Activated CD4-positive, alpha-beta memory T cell treated with anti-CD3 and anti-CD28 coated beads, Interleukin-2, amount 10 ng/mL, durations not matched to agents 7 days and 5 days (primary cell): ENCODE results near the gene SLC3A2. TPM values are rescaled to one million over a fixed set of nuclear protein-coding genes. Genes with fewer than 3 reads are reported as not detected.
"Not testable (repeated sequence)": the region's sequence is repeated elsewhere in the genome, so short reads cannot be mapped to it uniquely, and the experiment has no call there.

Source experiments
- CTCF ChIA-PET: fragments of 350-600 bp; sonication (Branson Sonifier 250); formaldehyde crosslinking; loops from one replicate; lab custom pipeline; 2021; ENCODE audit warnings: antibody characterized with exemption, inconsistent platforms; lab: Charles Lee
- POLR2A ChIA-PET: fragments of 350-600 bp; sonication (Branson Sonifier 250); formaldehyde crosslinking; loops from one replicate; lab custom pipeline; 2021; ENCODE audit warnings: antibody characterized with exemption; lab: Charles Lee
- DNase-seq: peaks from one replicate; pipeline ENCODE4 v3.0.0-alpha.2; 2020
- H3K27ac Mint-ChIP-seq: one replicate; pipeline ENCODE4 v1.8.0; 2021; ENCODE audit warnings: mild to moderate bottlenecking, mixed read lengths
- H3K27me3 Mint-ChIP-seq: one replicate; pipeline ENCODE4 v1.8.0; 2021; ENCODE audit warnings: mixed read lengths
- H3K36me3 Mint-ChIP-seq: one replicate; pipeline ENCODE4 v1.8.0; 2021; ENCODE audit warnings: low read depth, mixed read lengths
- H3K4me1 Mint-ChIP-seq: one replicate; pipeline ENCODE4 v1.8.0; 2021; ENCODE audit warnings: mixed read lengths
- H3K4me3 Mint-ChIP-seq: one replicate; pipeline ENCODE4 v1.8.0; 2021; ENCODE audit warnings: mild to moderate bottlenecking, mixed read lengths
- H3K9me3 Mint-ChIP-seq: one replicate; pipeline ENCODE4 v1.8.0; 2021; ENCODE audit warnings: mixed read lengths
- total RNA-seq, 2 experiments: library from RNA; stranded (reverse); gene quantifications; one replicate each; pipeline ENCODE4 v1.2.3, GENCODE V29; 2021

Gene SLC3A2
- total RNA-seq, 2 experiments from 2014 or later: 262 to 279 TPM

- no peak for DNase-seq
- Mint-ChIP-seq H3K27ac (no peak overlapping the region), H3K4me3 (no peak overlapping the region), H3K9me3 (no peaks in the 10 kb centered on the region), H3K4me1 (peaks cover 4% of the 10 kb centered on the region), H3K36me3 (no peaks in the 10 kb centered on the region), H3K27me3 (peaks cover 52% of the 10 kb centered on the region)
- ChIA-PET POLR2A (no interaction called here), CTCF (interaction anchor here (1.3 kb wide), 1 partner anchor 25 kb away, joined by 4 read pairs; no protein-coding TSS in a partner anchor)
Observed at GRCh38 chr11:62930666-62931065, 50.0 kb downstream of the SLC3A2 start.

GRCh38 chr11:62931499-62932278 is 51.0 kb downstream of the SLC3A2 start:
- ChIA-PET POLR2A (no interaction called here), CTCF (interaction anchor here (1.3 kb wide), 1 partner anchor 26 kb away, joined by 4 read pairs; no protein-coding TSS in a partner anchor)
- H3K4me3 Mint-ChIP-seq: no peak overlapping the region
- no peaks in the 10 kb centered on the region for H3K36me3 Mint-ChIP-seq
- H3K4me1 Mint-ChIP-seq: no peaks in the 10 kb centered on the region
- H3K27ac Mint-ChIP-seq: no peak overlapping the region
- no peak for DNase-seq
- peaks cover 42% of the 10 kb centered on the region for H3K27me3 Mint-ChIP-seq
- no peaks in the 10 kb centered on the region for H3K9me3 Mint-ChIP-seq

GRCh38 chr11:62933285-62933684 is 52.6 kb downstream of the SLC3A2 start:
- no peaks in the 10 kb centered on the region for H3K9me3 Mint-ChIP-seq
- no peak overlapping the region for H3K27ac Mint-ChIP-seq
- no peak overlapping the region for H3K4me3 Mint-ChIP-seq
- no peaks in the 10 kb centered on the region for H3K36me3 Mint-ChIP-seq
- DNase-seq: no peak
- ChIA-PET POLR2A (no interaction called here), CTCF (no interaction called here)
- no peaks in the 10 kb centered on the region for H3K4me1 Mint-ChIP-seq
- H3K27me3 Mint-ChIP-seq: peaks cover 31% of the 10 kb centered on the region

GRCh38 chr11:62933750-62934495 is 53.2 kb downstream of the SLC3A2 start:
- no peaks in the 10 kb centered on the region for H3K36me3 Mint-ChIP-seq
- H3K4me3 Mint-ChIP-seq: no peak overlapping the region
- CTCF ChIA-PET: no interaction called here
- H3K27me3 Mint-ChIP-seq: peaks cover 25% of the 10 kb centered on the region
- no peaks in the 10 kb centered on the region for H3K9me3 Mint-ChIP-seq
- POLR2A ChIA-PET: no interaction called here
- DNase-seq: no peak
- H3K4me1 Mint-ChIP-seq: no peaks in the 10 kb centered on the region
- no peak overlapping the region for H3K27ac Mint-ChIP-seq

DNA sequence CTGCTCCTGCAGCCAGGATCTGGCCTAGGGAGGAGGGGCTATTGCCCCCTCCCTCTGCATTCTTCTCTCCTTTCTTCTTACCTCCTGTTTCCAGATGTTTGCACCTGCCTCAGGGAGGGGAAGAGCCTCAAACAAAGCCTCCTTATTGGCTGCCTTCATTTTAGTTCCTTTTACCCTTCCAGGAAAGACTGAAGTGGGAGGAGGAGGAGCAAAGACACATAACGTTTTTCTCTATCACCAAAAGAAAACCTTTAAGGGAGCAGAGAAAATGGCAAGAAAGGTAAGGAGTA is 53.7 kb downstream of the SLC3A2 start:
- POLR2A ChIA-PET: no interaction called here

DNA sequence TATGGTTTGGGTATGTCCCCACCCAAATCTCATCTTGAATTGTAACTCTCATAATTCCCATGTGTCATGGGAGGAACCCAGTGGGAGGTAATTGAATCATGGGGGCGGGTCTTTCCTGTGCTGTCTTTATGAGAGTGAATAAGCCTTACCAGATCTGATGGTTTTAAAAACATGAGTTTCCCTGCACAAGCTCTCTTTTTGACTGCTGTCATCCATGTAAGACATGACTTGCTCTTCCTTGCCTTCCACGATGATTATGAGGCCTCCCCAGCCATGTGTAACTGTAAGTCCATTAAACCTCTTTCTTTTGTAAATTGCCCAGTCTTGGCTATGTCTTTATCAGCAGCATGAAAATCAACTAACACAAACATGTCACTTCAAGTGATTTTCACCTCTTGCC is 56.8 kb downstream of the SLC3A2 start:
- H3K27ac Mint-ChIP-seq, POLR2A ChIA-PET, CTCF ChIA-PET, H3K27me3 Mint-ChIP-seq, H3K9me3 Mint-ChIP-seq, H3K4me1 Mint-ChIP-seq, H3K4me3 Mint-ChIP-seq, H3K36me3 Mint-ChIP-seq, DNase-seq: not testable (repeated sequence)

More for the DNA sequence above, 53.7 kb downstream of the SLC3A2 start:
- no peak overlapping the region for H3K27ac Mint-ChIP-seq
- no peak overlapping the region for H3K4me3 Mint-ChIP-seq
- no peaks in the 10 kb centered on the region for H3K4me1 Mint-ChIP-seq
- H3K36me3 Mint-ChIP-seq: no peaks in the 10 kb centered on the region
- DNase-seq: no peak
- H3K9me3 Mint-ChIP-seq: no peaks in the 10 kb centered on the region
- H3K27me3 Mint-ChIP-seq: peaks cover 22% of the 10 kb centered on the region
- CTCF ChIA-PET: no interaction called here

Other genes with a start within 250 kb of the SLC3A2 start
- 100 to 1,000 TPM; 278 to 284 TPM for gene GANAB, start 234.3 kb upstream of the SLC3A2 start, total RNA-seq
- 10 to 100 TPM; 30.6 to 32.1 TPM for gene INTS5, start 227.6 kb upstream of the SLC3A2 start, total RNA-seq
- gene C11orf98, start 215.7 kb upstream of the SLC3A2 start, total RNA-seq: 10 to 100 TPM; 88.4 to 93.5 TPM
- gene CSKMT, start 215.6 kb upstream of the SLC3A2 start, total RNA-seq: 10 to 100 TPM; 16.6 to 18.3 TPM
- gene UQCC3, start 209.2 kb upstream of the SLC3A2 start, total RNA-seq: 1 to 10 TPM; 7.9 to 8.2 TPM
- gene LBHD1, start 208.6 kb upstream of the SLC3A2 start, total RNA-seq: 10 to 100 TPM; 17.2 to 18.3 TPM
- 100 to 1,000 TPM; 135 to 139 TPM for gene UBXN1, start 201.8 kb upstream of the SLC3A2 start, total RNA-seq
- gene LRRN4CL, start 191.4 kb upstream of the SLC3A2 start, total RNA-seq: under 1 TPM; 0.18 to 0.20 TPM
- 10 to 100 TPM; 24.2 to 28.9 TPM for gene BSCL2, start 173.5 kb upstream of the SLC3A2 start, total RNA-seq
- gene GNG3, start 173.2 kb upstream of the SLC3A2 start, total RNA-seq: not detected
- 10 to 100 TPM; 65.1 to 65.3 TPM for gene HNRNPUL2, start 153.4 kb upstream of the SLC3A2 start, total RNA-seq
- gene TTC9C, start 152.4 kb upstream of the SLC3A2 start, total RNA-seq: 10 to 100 TPM; 48.3 to 48.4 TPM
- gene ZBTB3, start 126.7 kb upstream of the SLC3A2 start, total RNA-seq: 10 to 100 TPM; 13.3 to 13.4 TPM
- gene POLR2G, start 119.3 kb upstream of the SLC3A2 start, total RNA-seq: 10 to 100 TPM; 89.2 to 94.1 TPM
- gene TAF6L, start 109.5 kb upstream of the SLC3A2 start, total RNA-seq: 10 to 100 TPM; 15.2 to 16.0 TPM
- gene TMEM179B, start 93.5 kb upstream of the SLC3A2 start, total RNA-seq: 10 to 100 TPM; 46.9 to 48.2 TPM
- 10 to 100 TPM; 18.0 to 21.0 TPM for gene TMEM223, start 88.9 kb upstream of the SLC3A2 start, total RNA-seq
- gene NXF1, start 75.5 kb upstream of the SLC3A2 start, total RNA-seq: 10 to 100 TPM; 80.3 to 82.4 TPM
- gene STX5, start 48.8 kb upstream of the SLC3A2 start, total RNA-seq: 10 to 100 TPM; 40.6 to 41.6 TPM
- gene TEX54, start 48.1 kb upstream of the SLC3A2 start, total RNA-seq: not detected
- 10 to 100 TPM; 46.1 to 48.4 TPM for gene WDR74, start 41.3 kb upstream of the SLC3A2 start, total RNA-seq
- not detected for gene CHRM1, start 40.5 kb downstream of the SLC3A2 start, total RNA-seq
- not detected for gene SLC22A6, start 104.1 kb downstream of the SLC3A2 start, total RNA-seq
- gene SLC22A8, start 134.9 kb downstream of the SLC3A2 start, total RNA-seq: not detected